ENCODE data around the gene CHCHD3. TPM values are rescaled to one million over a fixed set of nuclear protein-coding genes. Genes with fewer than 3 reads are reported as not detected.

Gene CHCHD3
- total and polyA plus RNA-seq, 4 donors = 25.5 to 37.8 (median 31.8) TPM

DNA sequence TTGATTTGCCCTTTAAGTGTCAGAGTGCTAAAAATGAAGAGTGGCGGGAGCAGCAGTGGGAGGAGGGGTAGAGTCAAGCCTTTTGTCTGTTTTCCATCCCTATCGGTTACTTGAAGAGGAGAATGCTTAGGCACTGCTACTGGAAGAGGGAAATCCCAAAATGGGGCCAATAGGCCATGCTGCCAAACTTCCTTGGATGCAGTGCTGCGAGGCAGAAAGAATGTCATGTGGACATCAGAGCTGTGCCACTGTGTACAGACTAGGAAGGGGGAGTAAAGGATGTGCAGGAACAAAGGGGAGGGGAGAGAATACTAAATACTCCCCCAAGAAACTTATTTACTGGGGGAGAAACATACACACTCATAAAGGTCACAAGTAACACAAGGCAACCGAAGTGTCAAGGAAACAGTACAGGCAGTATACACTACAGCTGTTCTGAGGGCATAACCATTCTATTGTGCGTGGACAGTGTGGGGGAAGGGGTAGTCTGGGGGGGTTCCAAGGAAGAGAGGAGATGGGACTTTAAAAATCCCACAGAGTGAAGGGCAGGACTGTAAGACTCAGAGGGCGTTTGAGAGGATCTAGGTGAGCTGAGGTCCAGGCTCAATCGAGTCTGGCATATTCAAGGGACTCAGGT lies 276.9 kb downstream of the CHCHD3 start:
- no peaks in the 10 kb centered on the region for H3K4me1 ChIP-seq (ENCODE audit: control insufficient read depth in 4 of 4, insufficient read depth in 4 of 4, low read length in 3 of 4)
- H3K9me3 ChIP-seq (ENCODE audit: control insufficient read depth in 4 of 4, low read length in 3 of 4) = no peaks in the 10 kb centered on the region
- 94% methylated on average over 7 of the region's 7 CpGs for WGBS

More for the DNA sequence above, 276.9 kb downstream of the CHCHD3 start:
- H3K9ac ChIP-seq (ENCODE audit: low read depth in 1 of 2, low read length in 2 of 2) = no peak overlapping the region
- no peak overlapping the region for H3K4me3 ChIP-seq (ENCODE audit: low read depth in 1 of 3, low read length in 3 of 3)
- TF ChIP-seq NR2F2 (IDR thresholded peaks at IDR 0.05) (no peak), YY1 (IDR thresholded peaks at IDR 0.05) (no peak), HNF4A (conservative IDR thresholded peaks at IDR 0.05) (no peak), SP1 (IDR thresholded peaks at IDR 0.05) (no peak), FOXA1 (IDR thresholded peaks at IDR 0.05) (no peak), EGR1 (IDR thresholded peaks at IDR 0.05; ENCODE audit: low read depth in 2 of 2) (no peak), FOXA2 (IDR thresholded peaks at IDR 0.05) (no peak), CTCF (IDR thresholded peaks at IDR 0.05; ENCODE audit: low read depth, low read length, missing input control) (no peak), HNF4G (IDR thresholded peaks at IDR 0.05) (no peak), GABPA (IDR thresholded peaks at IDR 0.05 in 1 of 2, conservative IDR thresholded peaks at IDR 0.05 in 1 of 2) (no peak), MAX (IDR thresholded peaks at IDR 0.05) (no peak), TAF1 (conservative IDR thresholded peaks at IDR 0.05) (no peak), JUND (IDR thresholded peaks at IDR 0.05) (no peak), RXRA (IDR thresholded peaks at IDR 0.05) (no peak)
- TF ChIP-seq, protein P1, sequence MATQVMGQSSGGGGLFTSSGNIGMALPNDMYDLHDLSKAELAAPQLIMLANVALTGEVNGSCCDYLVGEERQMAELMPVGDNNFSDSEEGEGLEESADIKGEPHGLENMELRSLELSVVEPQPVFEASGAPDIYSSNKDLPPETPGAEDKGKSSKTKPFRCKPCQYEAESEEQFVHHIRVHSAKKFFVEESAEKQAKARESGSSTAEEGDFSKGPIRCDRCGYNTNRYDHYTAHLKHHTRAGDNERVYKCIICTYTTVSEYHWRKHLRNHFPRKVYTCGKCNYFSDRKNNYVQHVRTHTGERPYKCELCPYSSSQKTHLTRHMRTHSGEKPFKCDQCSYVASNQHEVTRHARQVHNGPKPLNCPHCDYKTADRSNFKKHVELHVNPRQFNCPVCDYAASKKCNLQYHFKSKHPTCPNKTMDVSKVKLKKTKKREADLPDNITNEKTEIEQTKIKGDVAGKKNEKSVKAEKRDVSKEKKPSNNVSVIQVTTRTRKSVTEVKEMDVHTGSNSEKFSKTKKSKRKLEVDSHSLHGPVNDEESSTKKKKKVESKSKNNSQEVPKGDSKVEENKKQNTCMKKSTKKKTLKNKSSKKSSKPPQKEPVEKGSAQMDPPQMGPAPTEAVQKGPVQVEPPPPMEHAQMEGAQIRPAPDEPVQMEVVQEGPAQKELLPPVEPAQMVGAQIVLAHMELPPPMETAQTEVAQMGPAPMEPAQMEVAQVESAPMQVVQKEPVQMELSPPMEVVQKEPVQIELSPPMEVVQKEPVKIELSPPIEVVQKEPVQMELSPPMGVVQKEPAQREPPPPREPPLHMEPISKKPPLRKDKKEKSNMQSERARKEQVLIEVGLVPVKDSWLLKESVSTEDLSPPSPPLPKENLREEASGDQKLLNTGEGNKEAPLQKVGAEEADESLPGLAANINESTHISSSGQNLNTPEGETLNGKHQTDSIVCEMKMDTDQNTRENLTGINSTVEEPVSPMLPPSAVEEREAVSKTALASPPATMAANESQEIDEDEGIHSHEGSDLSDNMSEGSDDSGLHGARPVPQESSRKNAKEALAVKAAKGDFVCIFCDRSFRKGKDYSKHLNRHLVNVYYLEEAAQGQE (IDR thresholded peaks at IDR 0.05) = no peak
- TF ChIP-seq, protein P2, sequence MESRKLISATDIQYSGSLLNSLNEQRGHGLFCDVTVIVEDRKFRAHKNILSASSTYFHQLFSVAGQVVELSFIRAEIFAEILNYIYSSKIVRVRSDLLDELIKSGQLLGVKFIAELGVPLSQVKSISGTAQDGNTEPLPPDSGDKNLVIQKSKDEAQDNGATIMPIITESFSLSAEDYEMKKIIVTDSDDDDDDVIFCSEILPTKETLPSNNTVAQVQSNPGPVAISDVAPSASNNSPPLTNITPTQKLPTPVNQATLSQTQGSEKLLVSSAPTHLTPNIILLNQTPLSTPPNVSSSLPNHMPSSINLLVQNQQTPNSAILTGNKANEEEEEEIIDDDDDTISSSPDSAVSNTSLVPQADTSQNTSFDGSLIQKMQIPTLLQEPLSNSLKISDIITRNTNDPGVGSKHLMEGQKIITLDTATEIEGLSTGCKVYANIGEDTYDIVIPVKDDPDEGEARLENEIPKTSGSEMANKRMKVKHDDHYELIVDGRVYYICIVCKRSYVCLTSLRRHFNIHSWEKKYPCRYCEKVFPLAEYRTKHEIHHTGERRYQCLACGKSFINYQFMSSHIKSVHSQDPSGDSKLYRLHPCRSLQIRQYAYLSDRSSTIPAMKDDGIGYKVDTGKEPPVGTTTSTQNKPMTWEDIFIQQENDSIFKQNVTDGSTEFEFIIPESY (IDR thresholded peaks at IDR 0.05) = no peak
- no peak for DNase-seq (ENCODE audit: low spot score)
- H3K36me3 ChIP-seq (ENCODE audit: control insufficient read depth in 4 of 4, insufficient read depth in 3 of 4, low read depth in 1 of 4, low read length in 3 of 4) = peaks cover 0 to 3% (median 0%) of the 10 kb centered on the region in 4 donors
- no peak overlapping the region for H3K27ac ChIP-seq (ENCODE audit: low read depth in 1 of 2, low read length in 2 of 2)
- no peaks in the 10 kb centered on the region for H3K27me3 ChIP-seq (ENCODE audit: control insufficient read depth in 4 of 4, insufficient read depth in 4 of 4, low read length in 3 of 4)

All from liver (tissue), 9 donors.